Tibial nerve (tissue), 4 donors: Measurements from ENCODE around the gene SFTPD.

ENCODE experiments used
- EP300 ChIP-seq, 2 donors: sonication (generic); formaldehyde crosslinking; IDR thresholded peaks; one replicate each; pipeline ENCODE4 v1.6.1; 2017; ENCODE audit warnings: antibody characterized with exemption in 2 of 2, mild to moderate bottlenecking in 1 of 2
- POLR2A ChIP-seq, 2 donors: fragments of 450-650 bp; IDR thresholded peaks; one replicate each; pipeline ENCODE4 v1.6.1; 2017; ENCODE audit warnings: antibody characterized with exemption in 2 of 2, mild to moderate bottlenecking in 2 of 2, moderate library complexity in 2 of 2
- TF ChIP-seq, protein P1 (sequence below), 5 experiments: fragments of 200-600 bp in 3 of 5; fragments of 450-650 bp in 2 of 5; sonication (generic) in 3 of 5; IDR thresholded peaks; one replicate each; pipeline ENCODE4 v1.5.1; 2016 to 2019; ENCODE audit warnings: antibody characterized with exemption in 5 of 5, mild to moderate bottlenecking in 3 of 5, moderate library complexity in 2 of 5

- TF ChIP-seq, protein P1, sequence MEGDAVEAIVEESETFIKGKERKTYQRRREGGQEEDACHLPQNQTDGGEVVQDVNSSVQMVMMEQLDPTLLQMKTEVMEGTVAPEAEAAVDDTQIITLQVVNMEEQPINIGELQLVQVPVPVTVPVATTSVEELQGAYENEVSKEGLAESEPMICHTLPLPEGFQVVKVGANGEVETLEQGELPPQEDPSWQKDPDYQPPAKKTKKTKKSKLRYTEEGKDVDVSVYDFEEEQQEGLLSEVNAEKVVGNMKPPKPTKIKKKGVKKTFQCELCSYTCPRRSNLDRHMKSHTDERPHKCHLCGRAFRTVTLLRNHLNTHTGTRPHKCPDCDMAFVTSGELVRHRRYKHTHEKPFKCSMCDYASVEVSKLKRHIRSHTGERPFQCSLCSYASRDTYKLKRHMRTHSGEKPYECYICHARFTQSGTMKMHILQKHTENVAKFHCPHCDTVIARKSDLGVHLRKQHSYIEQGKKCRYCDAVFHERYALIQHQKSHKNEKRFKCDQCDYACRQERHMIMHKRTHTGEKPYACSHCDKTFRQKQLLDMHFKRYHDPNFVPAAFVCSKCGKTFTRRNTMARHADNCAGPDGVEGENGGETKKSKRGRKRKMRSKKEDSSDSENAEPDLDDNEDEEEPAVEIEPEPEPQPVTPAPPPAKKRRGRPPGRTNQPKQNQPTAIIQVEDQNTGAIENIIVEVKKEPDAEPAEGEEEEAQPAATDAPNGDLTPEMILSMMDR (IDR thresholded peaks at IDR 0.05), result no peak
- TF ChIP-seq POLR2A (IDR thresholded peaks at IDR 0.05), result no peak
- TF ChIP-seq EP300 (IDR thresholded peaks at IDR 0.05), result no peak
These were observed 25.2 kb downstream of the SFTPD start for GRCh38 chr10:79923669-79924068.
